ENCODE measurements around the gene SYF2. TPM values are rescaled to one million over a fixed set of nuclear protein-coding genes. Genes with fewer than 3 reads are reported as not detected.
"Not testable (repeated sequence)": the region's sequence is repeated elsewhere in the genome, so short reads cannot be mapped to it uniquely, and the experiment has no call there.

The SYF2 gene
- total RNA-seq = 42.4 and 55.0 TPM in 2 replicates
- polyA plus RNA-seq = 36.2 and 41.6 TPM in 2 replicates
- polyA plus RNA-seq (2012) = 38.3 and 44.2 TPM in 2 replicates
- polyA minus RNA-seq (ENCODE audit: low replicate concordance) = not detected in 2 replicates

DNA sequence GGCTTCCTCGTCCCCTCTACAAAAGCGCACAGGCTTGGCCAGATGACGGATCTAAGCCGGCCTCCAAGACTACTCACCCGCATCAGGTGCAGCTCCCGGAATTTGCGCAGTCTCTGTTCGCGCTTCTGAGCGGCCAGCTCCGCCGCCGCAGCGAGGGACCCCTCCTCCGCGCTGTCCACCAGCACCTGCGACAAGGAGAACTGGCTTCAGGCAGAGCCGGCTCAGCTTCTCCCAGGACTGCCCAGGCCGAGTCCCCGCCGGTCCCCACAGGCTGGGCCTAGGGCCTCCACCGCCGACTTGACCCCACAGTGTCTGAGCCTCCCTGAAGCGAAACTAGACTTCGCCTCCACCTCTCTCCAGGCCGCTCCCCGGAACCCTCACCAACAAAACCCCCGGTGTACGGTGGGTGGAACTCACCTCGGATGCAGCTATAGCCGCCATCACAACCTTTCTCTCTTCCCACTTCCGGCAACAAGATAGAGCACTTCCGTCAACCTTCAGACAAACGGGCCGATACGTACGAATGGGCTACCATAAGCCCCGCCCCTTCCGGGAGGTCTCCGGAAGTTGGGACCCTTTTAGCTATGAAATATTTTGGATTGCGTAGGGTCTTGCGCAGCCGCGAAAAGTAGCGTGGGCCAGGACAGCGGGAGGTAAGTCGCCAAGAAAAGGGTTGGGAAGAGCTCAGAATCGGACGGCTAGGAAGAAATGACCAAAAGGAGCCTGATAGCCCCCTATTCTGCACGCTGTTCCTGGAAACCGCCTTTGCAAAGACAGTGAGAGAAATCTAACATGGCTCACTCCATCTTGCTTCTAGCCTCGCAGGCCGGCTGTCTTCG, at the start of gene SYF2:
TSS of gene SYF2 (minus strand) at position 476 of the 839 bp plus-strand sequence. CDS start at position 441, 35 bp downstream.
- peak; percentile 93 to 94 for DNase-seq (ENCODE audit: low read depth in 2 of 2)
- H3K27ac ChIP-seq (ENCODE audit: insufficient read depth, low read length) = peak within 1 kb of the TSS; percentile 98
- H3K4me1 ChIP-seq (ENCODE audit: control insufficient read depth, extremely low read depth, insufficient read depth, low read length) = peaks cover 9% of the 10 kb centered on the region
- H3K9me3 ChIP-seq (ENCODE audit: control insufficient read depth, insufficient read depth, low read depth, low read length) = no peaks in the 10 kb centered on the region
- no peak for TF ChIP-seq EZH2 (IDR thresholded peaks at IDR 0.05; ENCODE audit: low read length, missing control alignments)
- TF ChIP-seq, protein P1, sequence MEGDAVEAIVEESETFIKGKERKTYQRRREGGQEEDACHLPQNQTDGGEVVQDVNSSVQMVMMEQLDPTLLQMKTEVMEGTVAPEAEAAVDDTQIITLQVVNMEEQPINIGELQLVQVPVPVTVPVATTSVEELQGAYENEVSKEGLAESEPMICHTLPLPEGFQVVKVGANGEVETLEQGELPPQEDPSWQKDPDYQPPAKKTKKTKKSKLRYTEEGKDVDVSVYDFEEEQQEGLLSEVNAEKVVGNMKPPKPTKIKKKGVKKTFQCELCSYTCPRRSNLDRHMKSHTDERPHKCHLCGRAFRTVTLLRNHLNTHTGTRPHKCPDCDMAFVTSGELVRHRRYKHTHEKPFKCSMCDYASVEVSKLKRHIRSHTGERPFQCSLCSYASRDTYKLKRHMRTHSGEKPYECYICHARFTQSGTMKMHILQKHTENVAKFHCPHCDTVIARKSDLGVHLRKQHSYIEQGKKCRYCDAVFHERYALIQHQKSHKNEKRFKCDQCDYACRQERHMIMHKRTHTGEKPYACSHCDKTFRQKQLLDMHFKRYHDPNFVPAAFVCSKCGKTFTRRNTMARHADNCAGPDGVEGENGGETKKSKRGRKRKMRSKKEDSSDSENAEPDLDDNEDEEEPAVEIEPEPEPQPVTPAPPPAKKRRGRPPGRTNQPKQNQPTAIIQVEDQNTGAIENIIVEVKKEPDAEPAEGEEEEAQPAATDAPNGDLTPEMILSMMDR (conservative IDR thresholded peaks at IDR 0.05 in 1 of 2, IDR thresholded peaks at IDR 0.05 in 1 of 2; ENCODE audit: low read depth in 1 of 2, low read length in 2 of 2) = no peak
- peak within 1 kb of the TSS; percentile 84 for H2AFZ ChIP-seq (ENCODE audit: low read length)
- H3K4me2 ChIP-seq (ENCODE audit: extremely low read depth, insufficient read depth, low read length) = peak within 1 kb of the TSS; percentile 94
- H3K9ac ChIP-seq (ENCODE audit: insufficient read depth, low read length) = peak within 1 kb of the TSS; percentile 74
- H3K4me3 ChIP-seq (replicated peaks in 1 of 4; ENCODE audit: control extremely low read depth in 1 of 4, insufficient read depth in 1 of 4, low read depth in 3 of 4, low read length in 4 of 4) = peak within 1 kb of the TSS; percentile 60 to 99 (median 84)
- no peaks in the 10 kb centered on the region for H3K27me3 ChIP-seq (ENCODE audit: control insufficient read depth, insufficient read depth, low read length)
- H3K79me2 ChIP-seq (ENCODE audit: control insufficient read depth, insufficient read depth, low read length) = peaks cover 27% of the 10 kb centered on the region
- peaks cover 3% of the 10 kb centered on the region for H3K36me3 ChIP-seq (ENCODE audit: control insufficient read depth, insufficient read depth, low read length)
- H4K20me1 ChIP-seq (ENCODE audit: control insufficient read depth, extremely low read depth, insufficient read depth, low read length) = no peaks in the 10 kb centered on the region

DNA sequence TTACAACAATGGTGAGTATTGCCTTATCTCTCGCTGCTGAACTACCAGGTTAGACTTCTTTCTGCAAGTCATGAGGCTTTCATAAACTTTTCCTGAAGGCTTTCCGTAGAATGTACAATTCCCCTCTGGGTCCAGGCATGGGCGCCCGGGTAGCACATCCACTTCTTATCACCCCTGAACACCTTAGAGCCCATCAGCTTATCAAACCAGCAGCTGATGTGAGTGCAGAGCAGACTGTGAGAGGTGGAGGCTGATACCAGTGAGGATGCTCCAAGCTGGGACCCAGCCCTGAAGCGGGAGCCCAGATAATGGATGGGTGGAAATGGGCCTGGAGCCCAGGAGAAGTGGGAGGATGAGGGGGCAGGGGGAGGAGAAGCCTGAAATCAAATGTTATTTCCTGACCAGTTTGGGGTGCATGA, 47.4 kb upstream of the SYF2 start:
- not testable (repeated sequence) for H3K36me3 ChIP-seq (ENCODE audit: control insufficient read depth, insufficient read depth, low read length); H3K4me2 ChIP-seq (ENCODE audit: extremely low read depth, insufficient read depth, low read length); H3K79me2 ChIP-seq (ENCODE audit: control insufficient read depth, insufficient read depth, low read length); H3K27me3 ChIP-seq (ENCODE audit: control insufficient read depth, insufficient read depth, low read length); H3K9ac ChIP-seq (ENCODE audit: insufficient read depth, low read length); H3K27ac ChIP-seq (ENCODE audit: insufficient read depth, low read length); H3K4me1 ChIP-seq (ENCODE audit: control insufficient read depth, extremely low read depth, insufficient read depth, low read length); H4K20me1 ChIP-seq (ENCODE audit: control insufficient read depth, extremely low read depth, insufficient read depth, low read length); H3K9me3 ChIP-seq (ENCODE audit: control insufficient read depth, insufficient read depth, low read depth, low read length); H2AFZ ChIP-seq (ENCODE audit: low read length); DNase-seq (ENCODE audit: low read depth in 2 of 2); H3K4me3 ChIP-seq (replicated peaks in 1 of 4; ENCODE audit: control extremely low read depth in 1 of 4, insufficient read depth in 1 of 4, low read depth in 3 of 4, low read length in 4 of 4)

- not testable (repeated sequence) for H3K36me3 ChIP-seq (ENCODE audit: control insufficient read depth, insufficient read depth, low read length); H3K79me2 ChIP-seq (ENCODE audit: control insufficient read depth, insufficient read depth, low read length); H3K27ac ChIP-seq (ENCODE audit: insufficient read depth, low read length); H4K20me1 ChIP-seq (ENCODE audit: control insufficient read depth, extremely low read depth, insufficient read depth, low read length); H2AFZ ChIP-seq (ENCODE audit: low read length); H3K27me3 ChIP-seq (ENCODE audit: control insufficient read depth, insufficient read depth, low read length); H3K4me2 ChIP-seq (ENCODE audit: extremely low read depth, insufficient read depth, low read length); H3K9ac ChIP-seq (ENCODE audit: insufficient read depth, low read length); H3K4me3 ChIP-seq (replicated peaks in 1 of 4; ENCODE audit: control extremely low read depth in 1 of 4, insufficient read depth in 1 of 4, low read depth in 3 of 4, low read length in 4 of 4); H3K4me1 ChIP-seq (ENCODE audit: control insufficient read depth, extremely low read depth, insufficient read depth, low read length); H3K9me3 ChIP-seq (ENCODE audit: control insufficient read depth, insufficient read depth, low read depth, low read length); DNase-seq (ENCODE audit: low read depth in 2 of 2)
Observed at GRCh38 chr1:25278790-25279189, 46.5 kb upstream of the SYF2 start.

GRCh38 chr1:25278358-25278757, 46.1 kb upstream of the SYF2 start:
- not testable (repeated sequence) for H3K36me3 ChIP-seq (ENCODE audit: control insufficient read depth, insufficient read depth, low read length); H3K9ac ChIP-seq (ENCODE audit: insufficient read depth, low read length); H3K4me3 ChIP-seq (replicated peaks in 1 of 4; ENCODE audit: control extremely low read depth in 1 of 4, insufficient read depth in 1 of 4, low read depth in 3 of 4, low read length in 4 of 4); DNase-seq (ENCODE audit: low read depth in 2 of 2); H3K27ac ChIP-seq (ENCODE audit: insufficient read depth, low read length); H3K27me3 ChIP-seq (ENCODE audit: control insufficient read depth, insufficient read depth, low read length); H3K4me2 ChIP-seq (ENCODE audit: extremely low read depth, insufficient read depth, low read length); H3K4me1 ChIP-seq (ENCODE audit: control insufficient read depth, extremely low read depth, insufficient read depth, low read length); H3K9me3 ChIP-seq (ENCODE audit: control insufficient read depth, insufficient read depth, low read depth, low read length); H4K20me1 ChIP-seq (ENCODE audit: control insufficient read depth, extremely low read depth, insufficient read depth, low read length); H2AFZ ChIP-seq (ENCODE audit: low read length); H3K79me2 ChIP-seq (ENCODE audit: control insufficient read depth, insufficient read depth, low read length)

- H3K79me2 ChIP-seq (ENCODE audit: control insufficient read depth, insufficient read depth, low read length); DNase-seq (ENCODE audit: low read depth in 2 of 2); H3K27ac ChIP-seq (ENCODE audit: insufficient read depth, low read length); H3K9ac ChIP-seq (ENCODE audit: insufficient read depth, low read length); H4K20me1 ChIP-seq (ENCODE audit: control insufficient read depth, extremely low read depth, insufficient read depth, low read length); H3K36me3 ChIP-seq (ENCODE audit: control insufficient read depth, insufficient read depth, low read length); H3K4me1 ChIP-seq (ENCODE audit: control insufficient read depth, extremely low read depth, insufficient read depth, low read length); H3K4me2 ChIP-seq (ENCODE audit: extremely low read depth, insufficient read depth, low read length); H3K4me3 ChIP-seq (replicated peaks in 1 of 4; ENCODE audit: control extremely low read depth in 1 of 4, insufficient read depth in 1 of 4, low read depth in 3 of 4, low read length in 4 of 4); H2AFZ ChIP-seq (ENCODE audit: low read length); H3K9me3 ChIP-seq (ENCODE audit: control insufficient read depth, insufficient read depth, low read depth, low read length); H3K27me3 ChIP-seq (ENCODE audit: control insufficient read depth, insufficient read depth, low read length): not testable (repeated sequence)
Observed at GRCh38 chr1:25277295-25277694, 45.0 kb upstream of the SYF2 start.

DNA sequence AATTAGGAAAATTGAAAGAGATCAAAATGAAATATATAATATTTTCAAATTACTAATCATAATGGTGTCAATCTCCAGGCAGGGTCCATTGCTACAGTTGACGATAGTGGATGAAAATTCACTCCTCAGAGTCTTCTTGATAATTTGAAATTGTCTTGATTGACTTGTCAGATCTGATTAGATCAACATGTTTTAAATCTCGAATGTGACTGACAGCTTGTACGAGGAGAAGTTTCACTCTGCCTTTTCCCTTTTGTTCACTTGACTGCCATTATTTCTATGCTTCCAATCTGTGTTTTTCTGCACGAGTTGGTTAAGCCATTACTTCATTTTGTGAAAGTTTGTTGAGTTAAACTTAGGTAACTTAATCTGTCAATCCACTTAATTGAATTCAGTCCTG, 43.3 kb upstream of the SYF2 start:
- H3K4me3 ChIP-seq (replicated peaks in 1 of 4; ENCODE audit: control extremely low read depth in 1 of 4, insufficient read depth in 1 of 4, low read depth in 3 of 4, low read length in 4 of 4); H4K20me1 ChIP-seq (ENCODE audit: control insufficient read depth, extremely low read depth, insufficient read depth, low read length); H3K27me3 ChIP-seq (ENCODE audit: control insufficient read depth, insufficient read depth, low read length); H3K4me2 ChIP-seq (ENCODE audit: extremely low read depth, insufficient read depth, low read length); H3K4me1 ChIP-seq (ENCODE audit: control insufficient read depth, extremely low read depth, insufficient read depth, low read length); H2AFZ ChIP-seq (ENCODE audit: low read length); H3K9ac ChIP-seq (ENCODE audit: insufficient read depth, low read length); DNase-seq (ENCODE audit: low read depth in 2 of 2); H3K27ac ChIP-seq (ENCODE audit: insufficient read depth, low read length); H3K36me3 ChIP-seq (ENCODE audit: control insufficient read depth, insufficient read depth, low read length); H3K9me3 ChIP-seq (ENCODE audit: control insufficient read depth, insufficient read depth, low read depth, low read length); H3K79me2 ChIP-seq (ENCODE audit: control insufficient read depth, insufficient read depth, low read length): not testable (repeated sequence)
